HCT116 (cell line): Measurements from ENCODE around the gene GARNL3. TPM values are rescaled to one million over a fixed set of nuclear protein-coding genes. Genes with fewer than 3 reads are reported as not detected.

Experiments
- ATAC-seq: fragments of 200-7000 bp; cut with Tn5 transposase; 2 replicates; pipeline ENCODE4 v1.9.1; 2020; ENCODE audit warnings: mild to moderate bottlenecking, moderate library complexity
- BruUV-seq: library from RNA; stranded (reverse); fragments of 400-500 nt; replicated peaks from 2 replicates; lab custom pipeline; 2021; lab: Mats Ljungman, UMichigan
- CTCF ChIA-PET: fragments of 300-600 bp; sonication (Branson Sonifier 250); formaldehyde crosslinking; loops from one replicate; lab custom pipeline; 2021; ENCODE audit warnings: antibody characterized with exemption; lab: Charles Lee
- POLR2A ChIA-PET: fragments of 300-600, 350-600 bp; sonication (Branson Sonifier 250); formaldehyde crosslinking; loops from one replicate; lab custom pipeline; 2021; ENCODE audit warnings: antibody characterized with exemption; lab: Charles Lee
- RAD21 ChIA-PET, 2 experiments: fragments of 300-600 bp; sonication (Branson Sonifier 250); formaldehyde crosslinking; loops; one replicate each; lab custom pipeline; 2023; ENCODE audit warnings: low total read pairs in 2 of 2; ENCODE audit not compliant: uncharacterized antibody in 2 of 2, unreplicated experiment in 2 of 2, low non-redundant PET in 1 of 2; lab: Charles Lee
- DNase-seq: peaks from one replicate; pipeline ENCODE4 v3.0.0-alpha.2; 2010; ENCODE audit warnings: low read depth, low spot score
- H2AFZ ChIP-seq: fragments of 200-600 bp; shearing (Covaris generic), sonication (generic); 2 replicates; pipeline ENCODE4 v1.6.1; 2017; ENCODE audit warnings: low read depth, mixed run types, mixed read lengths, antibody characterized with exemption, low read length; ENCODE audit not compliant: poor library complexity, severe bottlenecking
- H3K27ac ChIP-seq: 2 replicates; pipeline ENCODE4 v1.5.1; 2012; ENCODE audit warnings: low read depth, low read length
- H3K27me3 ChIP-seq: fragments of 200-600 bp; sonication (generic); 2 replicates; pipeline ENCODE4 v1.6.1; 2016; ENCODE audit warnings: mixed run types, low read length, mixed read lengths; ENCODE audit not compliant: insufficient read depth
- H3K36me3 ChIP-seq, 2 experiments: fragments of 200-500 bp in 1 of 2; fragments of 200-600 bp in 1 of 2; sonication (Bioruptor generic) in 1 of 2; sonication (generic) in 1 of 2; 2 replicates each; pipeline versions ENCODE4 v1.5.1 to v1.6.1; 2014 to 2016; ENCODE audit warnings: low read length in 2 of 2, inconsistent platforms in 1 of 2, mixed read lengths in 1 of 2, mixed run types in 1 of 2; ENCODE audit not compliant: insufficient read depth in 2 of 2, control insufficient read depth in 1 of 2
- H3K4me1 ChIP-seq, 2 experiments: fragments of 200-600 bp in 1 of 2; sonication (generic) in 1 of 2; 2 replicates each; pipeline versions ENCODE4 v1.5.1 to v1.6.1; 2012 to 2017; ENCODE audit warnings: low read length in 2 of 2, inconsistent platforms in 1 of 2, mild to moderate bottlenecking in 1 of 2, mixed read lengths in 1 of 2, mixed run types in 1 of 2, moderate library complexity in 1 of 2; ENCODE audit not compliant: insufficient read depth in 2 of 2, control insufficient read depth in 1 of 2
- H3K4me2 ChIP-seq: fragments of 200-600 bp; sonication (generic); 2 replicates; pipeline ENCODE4 v1.6.1; 2017; ENCODE audit warnings: mixed run types, low read length, mixed read lengths
- H3K4me3 ChIP-seq, 2 experiments: fragments of 200-600 bp in 1 of 2; sonication (generic) in 1 of 2; replicated peaks in 1 of 2; 2 replicates each; pipeline ENCODE4 v1.5.1; 2011 to 2016; ENCODE audit warnings: low read length in 2 of 2, control low read depth in 1 of 2, low read depth in 1 of 2, mild to moderate bottlenecking in 1 of 2, mixed read lengths in 1 of 2, mixed run types in 1 of 2
- H3K79me2 ChIP-seq: fragments of 200-600 bp; sonication (generic); 2 replicates; pipeline ENCODE4 v1.6.1; 2017; ENCODE audit warnings: mild to moderate bottlenecking, mixed run types, low read length, moderate library complexity, mixed read lengths; ENCODE audit not compliant: insufficient read depth
- H3K9ac ChIP-seq: fragments of 200-600 bp; sonication (generic); 2 replicates; pipeline ENCODE4 v1.6.1; 2016; ENCODE audit warnings: low read length, mixed read lengths
- H3K9me2 ChIP-seq: fragments of 200-600 bp; sonication (generic), shearing (Covaris generic); 2 replicates; pipeline ENCODE4 v1.6.1; 2017; ENCODE audit warnings: mixed run types, mild to moderate bottlenecking, moderate library complexity; ENCODE audit not compliant: insufficient read depth
- H3K9me3 ChIP-seq, 2 experiments: fragments of 200-500 bp in 1 of 2; fragments of 200-600 bp in 1 of 2; sonication (Bioruptor generic) in 1 of 2; sonication (generic) in 1 of 2; 2 replicates each; pipeline ENCODE4 v1.6.1; 2014 to 2017; ENCODE audit warnings: low read length in 2 of 2, mixed read lengths in 2 of 2, inconsistent platforms in 1 of 2, low read depth in 1 of 2, mild to moderate bottlenecking in 1 of 2, mixed run types in 1 of 2, moderate library complexity in 1 of 2; ENCODE audit not compliant: control insufficient read depth in 1 of 2, insufficient read depth in 1 of 2
- H4K20me1 ChIP-seq: fragments of 200-600 bp; sonication (generic), shearing (Covaris generic); 2 replicates; pipeline ENCODE4 v1.6.1; 2017; ENCODE audit warnings: mixed run types, mild to moderate bottlenecking, moderate library complexity; ENCODE audit not compliant: insufficient read depth
- EZH2phosphoT487 ChIP-seq: fragments of 200-600 bp; IDR thresholded peaks from 2 replicates; pipeline ENCODE4 v1.6.1; 2018; ENCODE audit warnings: antibody characterized with exemption, borderline replicate concordance
- FOSL1 ChIP-seq: IDR thresholded peaks from 2 replicates; pipeline ENCODE4 v1.6.1; 2012; ENCODE audit warnings: low read depth
- POLR2A ChIP-seq: IDR thresholded peaks from 2 replicates; pipeline ENCODE4 v1.7.0; 2011; ENCODE audit warnings: borderline replicate concordance; ENCODE audit not compliant: insufficient read depth, insufficient read length; ENCODE audit errors: extremely low read depth
- SIN3A ChIP-seq: IDR thresholded peaks from 2 replicates; pipeline ENCODE4 v1.6.1; 2012; ENCODE audit warnings: low read depth
- intact Hi-C: fragments of 100-400 bp; cut with micrococcal nuclease; formaldehyde crosslinking; loops from 2 replicates; pipeline ENCODE4 v1.10.0; 2022
- total RNA-seq: library from RNA; stranded (reverse); gene quantifications from one replicate; pipeline ENCODE4 v1.2.1, GENCODE V29; 2021; ENCODE audit not compliant: unreplicated experiment
- TF ChIP-seq, protein P1 (sequence below): IDR thresholded peaks from 2 replicates; pipeline ENCODE4 v1.6.1; 2012; ENCODE audit warnings: low read depth
- TF ChIP-seq, protein P2 (sequence below): IDR thresholded peaks from 2 replicates; pipeline ENCODE4 v1.6.1; 2011; ENCODE audit warnings: mild to moderate bottlenecking, low read length, moderate library complexity; ENCODE audit not compliant: insufficient replicate concordance; ENCODE audit errors: extremely low read depth
- TF ChIP-seq, protein P3 (sequence below): IDR thresholded peaks from 2 replicates; pipeline ENCODE4 v1.6.1; 2012

GARNL3 gene
- total RNA-seq, 1 experiment from 2014 or later, result 8.8 TPM

DNA sequence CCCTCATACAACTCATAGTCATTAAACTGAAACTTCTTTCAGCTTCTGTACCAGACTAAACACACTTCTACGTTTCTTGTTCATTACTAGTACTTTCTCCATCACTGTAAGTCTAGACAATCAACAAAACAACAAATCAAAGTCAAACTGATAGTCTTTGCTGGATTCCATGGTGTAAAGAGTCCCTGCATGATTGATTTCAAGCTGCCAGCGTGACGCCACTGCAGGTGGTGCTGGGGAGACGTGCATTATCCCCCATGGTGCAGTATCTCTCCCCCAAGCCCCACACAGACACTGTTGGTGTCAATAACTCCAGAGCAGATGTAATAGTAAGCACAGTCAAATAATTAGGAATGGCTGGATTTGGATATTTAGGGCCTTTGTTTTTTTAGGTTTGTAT is 121.7 kb downstream of the GARNL3 start:
- ATAC-seq, result no peak
- no peak overlapping the region for H3K27ac ChIP-seq
- POLR2A ChIA-PET, result no interaction called here
- no peaks in the 10 kb centered on the region for H3K9me2 ChIP-seq
- no peaks in the 10 kb centered on the region for H4K20me1 ChIP-seq
- no peaks in the 10 kb centered on the region for H3K36me3 ChIP-seq
- BruUV-seq, result no TSS peak
- H2AFZ ChIP-seq, result no peak overlapping the region
- RAD21 ChIA-PET, result no interaction called here
- no peak overlapping the region for H3K4me2 ChIP-seq
- DNase-seq, result no peak
- TF ChIP-seq, protein P1, sequence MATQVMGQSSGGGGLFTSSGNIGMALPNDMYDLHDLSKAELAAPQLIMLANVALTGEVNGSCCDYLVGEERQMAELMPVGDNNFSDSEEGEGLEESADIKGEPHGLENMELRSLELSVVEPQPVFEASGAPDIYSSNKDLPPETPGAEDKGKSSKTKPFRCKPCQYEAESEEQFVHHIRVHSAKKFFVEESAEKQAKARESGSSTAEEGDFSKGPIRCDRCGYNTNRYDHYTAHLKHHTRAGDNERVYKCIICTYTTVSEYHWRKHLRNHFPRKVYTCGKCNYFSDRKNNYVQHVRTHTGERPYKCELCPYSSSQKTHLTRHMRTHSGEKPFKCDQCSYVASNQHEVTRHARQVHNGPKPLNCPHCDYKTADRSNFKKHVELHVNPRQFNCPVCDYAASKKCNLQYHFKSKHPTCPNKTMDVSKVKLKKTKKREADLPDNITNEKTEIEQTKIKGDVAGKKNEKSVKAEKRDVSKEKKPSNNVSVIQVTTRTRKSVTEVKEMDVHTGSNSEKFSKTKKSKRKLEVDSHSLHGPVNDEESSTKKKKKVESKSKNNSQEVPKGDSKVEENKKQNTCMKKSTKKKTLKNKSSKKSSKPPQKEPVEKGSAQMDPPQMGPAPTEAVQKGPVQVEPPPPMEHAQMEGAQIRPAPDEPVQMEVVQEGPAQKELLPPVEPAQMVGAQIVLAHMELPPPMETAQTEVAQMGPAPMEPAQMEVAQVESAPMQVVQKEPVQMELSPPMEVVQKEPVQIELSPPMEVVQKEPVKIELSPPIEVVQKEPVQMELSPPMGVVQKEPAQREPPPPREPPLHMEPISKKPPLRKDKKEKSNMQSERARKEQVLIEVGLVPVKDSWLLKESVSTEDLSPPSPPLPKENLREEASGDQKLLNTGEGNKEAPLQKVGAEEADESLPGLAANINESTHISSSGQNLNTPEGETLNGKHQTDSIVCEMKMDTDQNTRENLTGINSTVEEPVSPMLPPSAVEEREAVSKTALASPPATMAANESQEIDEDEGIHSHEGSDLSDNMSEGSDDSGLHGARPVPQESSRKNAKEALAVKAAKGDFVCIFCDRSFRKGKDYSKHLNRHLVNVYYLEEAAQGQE, result no peak
- TF ChIP-seq FOSL1 (no peak), SIN3A (no peak), POLR2A (no peak), EZH2phosphoT487 (no peak)
- TF ChIP-seq, protein P2, sequence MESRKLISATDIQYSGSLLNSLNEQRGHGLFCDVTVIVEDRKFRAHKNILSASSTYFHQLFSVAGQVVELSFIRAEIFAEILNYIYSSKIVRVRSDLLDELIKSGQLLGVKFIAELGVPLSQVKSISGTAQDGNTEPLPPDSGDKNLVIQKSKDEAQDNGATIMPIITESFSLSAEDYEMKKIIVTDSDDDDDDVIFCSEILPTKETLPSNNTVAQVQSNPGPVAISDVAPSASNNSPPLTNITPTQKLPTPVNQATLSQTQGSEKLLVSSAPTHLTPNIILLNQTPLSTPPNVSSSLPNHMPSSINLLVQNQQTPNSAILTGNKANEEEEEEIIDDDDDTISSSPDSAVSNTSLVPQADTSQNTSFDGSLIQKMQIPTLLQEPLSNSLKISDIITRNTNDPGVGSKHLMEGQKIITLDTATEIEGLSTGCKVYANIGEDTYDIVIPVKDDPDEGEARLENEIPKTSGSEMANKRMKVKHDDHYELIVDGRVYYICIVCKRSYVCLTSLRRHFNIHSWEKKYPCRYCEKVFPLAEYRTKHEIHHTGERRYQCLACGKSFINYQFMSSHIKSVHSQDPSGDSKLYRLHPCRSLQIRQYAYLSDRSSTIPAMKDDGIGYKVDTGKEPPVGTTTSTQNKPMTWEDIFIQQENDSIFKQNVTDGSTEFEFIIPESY, result no peak
- TF ChIP-seq, protein P3, sequence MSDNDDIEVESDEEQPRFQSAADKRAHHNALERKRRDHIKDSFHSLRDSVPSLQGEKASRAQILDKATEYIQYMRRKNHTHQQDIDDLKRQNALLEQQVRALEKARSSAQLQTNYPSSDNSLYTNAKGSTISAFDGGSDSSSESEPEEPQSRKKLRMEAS, result no peak
- H3K79me2 ChIP-seq, result no peaks in the 10 kb centered on the region
- H3K4me1 ChIP-seq, result peaks cover 37 to 39% of the 10 kb centered on the region in 2 experiments
- H3K9me3 ChIP-seq, result no peaks in the 10 kb centered on the region
- H3K9ac ChIP-seq, result no peak overlapping the region
- CTCF ChIA-PET, result no interaction called here
- H3K27me3 ChIP-seq, result peaks cover 44% of the 10 kb centered on the region
- intact Hi-C loops, result no loop called here
- H3K4me3 ChIP-seq, result no peak overlapping the region
